Daoy (cell line): ENCODE data around the gene RNLS. TPM values are rescaled to one million over a fixed set of nuclear protein-coding genes. Genes with fewer than 3 reads are reported as not detected.

Source experiments
- DNase-seq: peaks from one replicate; pipeline ENCODE4 v3.0.0-alpha.2; 2015; ENCODE audit warnings: low read depth
- total RNA-seq: library from RNA; depleted of rRNA; stranded (reverse); fragments of >200 nt; shearing (Covaris generic); gene quantifications from 2 replicates; pipeline ENCODE4 v1.2.3, GENCODE V29; 2014

The RNLS gene
- total RNA-seq, 1 experiment from 2014 or later, result 13.9 TPM

DNA sequence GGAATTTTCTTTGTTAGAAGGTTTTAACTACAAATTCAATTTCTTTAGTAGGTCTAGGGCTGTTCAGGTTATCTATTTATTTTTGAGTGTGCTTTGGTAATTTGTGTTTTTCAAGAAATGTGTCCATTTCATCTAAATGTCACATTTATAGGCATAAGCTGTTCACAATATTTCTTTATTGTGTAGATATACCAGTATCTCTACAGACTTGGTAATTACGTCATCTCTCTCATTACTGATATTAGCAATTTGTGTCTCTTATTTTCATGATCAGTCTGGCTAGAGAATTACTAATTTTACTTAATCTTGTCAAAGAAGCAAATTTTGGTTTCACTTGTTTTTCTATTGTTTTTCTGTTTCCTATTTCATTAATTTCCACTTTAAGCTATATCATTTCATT lies 152.0 kb downstream of the RNLS start:
- no peak for DNase-seq

DNA sequence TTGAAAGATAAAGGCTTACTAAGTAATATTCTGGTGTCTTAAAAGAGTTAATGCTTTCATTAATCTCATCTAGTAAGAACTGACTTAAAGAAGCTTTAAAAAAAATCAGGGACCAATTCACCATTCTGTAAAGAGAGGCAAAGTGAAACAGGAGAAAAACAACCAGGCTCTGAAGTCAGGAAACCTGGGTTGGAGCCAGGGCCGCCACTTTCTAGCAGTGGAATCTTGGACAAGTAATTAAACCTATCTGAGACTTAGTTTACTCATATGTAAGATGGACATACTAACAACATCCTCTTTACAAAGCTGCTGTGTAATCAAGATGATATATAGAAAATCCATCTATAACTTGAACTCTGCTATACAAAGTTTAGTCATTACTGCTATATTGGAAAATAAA lies 154.1 kb downstream of the RNLS start:
- no peak for DNase-seq

DNA sequence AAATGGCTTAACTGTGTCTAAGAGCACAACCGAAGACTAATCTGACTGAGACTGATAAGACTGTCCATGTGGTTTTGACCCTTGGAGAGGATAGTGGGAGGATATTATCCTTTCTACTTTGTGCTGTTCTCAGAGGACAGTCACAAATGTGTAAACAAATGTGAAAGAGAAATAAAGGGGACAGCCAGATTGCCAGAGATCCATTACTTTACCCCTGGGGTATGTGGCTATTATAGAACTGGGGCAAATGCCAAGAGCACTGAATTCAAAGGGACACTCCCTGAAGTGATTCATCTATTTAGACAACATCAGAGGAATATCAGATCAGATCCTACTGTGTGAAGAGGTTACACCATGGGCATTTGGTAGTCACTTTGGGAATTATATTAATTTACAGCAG lies 154.7 kb downstream of the RNLS start:
- DNase-seq, result peak; percentile 48

DNA sequence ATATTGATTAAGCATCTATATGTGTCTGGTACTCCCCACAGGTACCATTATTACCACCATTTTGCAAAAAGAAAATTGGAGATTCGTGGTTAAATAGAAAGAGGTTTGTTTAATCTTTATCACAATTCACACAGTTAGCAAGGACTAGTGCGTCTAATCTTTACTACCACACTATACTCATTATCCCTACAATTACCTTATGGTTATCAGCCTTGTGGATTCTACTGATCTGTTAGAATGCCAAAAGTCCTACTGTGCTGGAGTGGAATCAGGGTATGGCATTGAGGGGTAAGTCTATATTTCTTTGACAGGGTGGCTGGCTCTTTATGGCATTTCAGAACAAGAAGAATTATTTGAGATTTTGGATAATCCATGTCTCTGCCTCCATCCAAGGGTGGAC lies 156.1 kb downstream of the RNLS start:
- DNase-seq, result no peak

DNA sequence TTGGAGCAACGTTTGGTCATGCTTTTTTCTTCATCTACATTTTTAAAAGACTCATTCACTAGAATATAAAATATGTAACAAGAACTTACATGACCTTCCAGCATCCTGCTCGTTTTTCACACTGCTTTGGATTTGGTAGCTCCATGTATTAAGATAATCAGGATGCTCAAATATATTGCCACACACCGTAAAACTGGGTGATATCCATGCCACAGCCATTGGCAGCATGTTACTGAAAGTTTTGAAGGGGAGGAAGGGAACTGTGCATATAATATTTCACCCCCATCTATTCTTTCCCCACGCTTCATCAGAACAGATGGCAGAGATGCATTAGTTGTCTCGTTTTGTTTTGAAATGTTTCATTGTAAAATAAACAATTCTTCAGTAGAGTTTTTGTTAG lies 158.2 kb downstream of the RNLS start:
- no peak for DNase-seq

DNA sequence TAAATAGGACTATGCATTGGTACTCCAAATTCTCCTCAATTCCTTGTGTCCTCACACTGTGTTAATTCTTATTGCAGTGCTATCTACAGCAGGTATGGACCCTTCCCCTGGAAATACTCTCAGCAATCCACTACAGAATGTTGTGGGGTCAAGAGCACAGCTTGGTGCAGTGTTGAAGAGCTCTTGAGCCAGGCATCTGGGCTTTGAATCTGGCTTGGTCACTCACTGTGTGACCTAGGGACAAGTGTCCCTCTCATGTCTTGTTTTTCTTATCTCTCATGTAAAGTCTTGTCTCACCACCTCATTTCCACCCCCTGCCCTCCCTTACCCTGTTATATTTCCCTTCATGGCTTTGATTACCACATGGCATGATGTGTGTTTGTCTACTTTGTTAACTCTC lies 159.4 kb downstream of the RNLS start:
- DNase-seq, result no peak

DNA sequence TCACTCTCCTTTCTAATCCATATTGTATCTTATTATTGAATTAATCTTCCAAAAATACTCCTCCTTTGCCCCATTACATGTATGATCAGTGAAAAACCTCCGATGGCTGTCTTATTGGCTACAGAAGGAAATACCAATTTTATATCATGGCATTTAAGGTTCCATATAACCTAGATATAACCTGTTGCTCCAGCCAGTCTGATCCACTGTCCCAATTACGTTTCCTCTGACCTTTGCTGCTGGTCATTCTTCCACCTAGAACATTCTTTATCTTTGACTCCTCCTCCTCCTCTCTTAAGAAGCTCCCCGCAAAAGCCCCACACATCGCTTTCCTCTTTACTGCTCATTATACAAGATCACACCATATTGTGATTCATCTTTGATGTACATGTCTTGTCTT lies 161.5 kb downstream of the RNLS start:
- DNase-seq, result no peak

DNA sequence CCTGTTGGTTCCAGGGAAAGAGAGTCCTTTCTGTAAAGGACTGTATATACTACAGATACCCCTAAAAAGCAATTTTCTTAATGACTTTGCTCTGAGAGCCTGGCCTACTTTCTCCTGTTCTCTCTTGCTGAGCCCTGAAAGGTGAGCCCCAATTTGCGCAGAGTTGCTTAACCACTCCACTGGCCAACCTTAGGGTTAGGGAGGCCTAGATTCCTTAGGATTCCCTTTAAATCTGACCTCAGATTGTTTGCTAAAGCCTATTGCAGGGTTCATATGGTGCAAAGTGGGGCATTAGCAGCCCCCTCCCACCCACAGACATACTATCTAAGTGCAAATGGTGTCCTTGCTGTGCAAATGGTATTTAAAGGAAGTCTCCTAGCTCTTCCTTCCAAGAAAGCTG lies 164.2 kb downstream of the RNLS start:
- DNase-seq, result no peak

DNA sequence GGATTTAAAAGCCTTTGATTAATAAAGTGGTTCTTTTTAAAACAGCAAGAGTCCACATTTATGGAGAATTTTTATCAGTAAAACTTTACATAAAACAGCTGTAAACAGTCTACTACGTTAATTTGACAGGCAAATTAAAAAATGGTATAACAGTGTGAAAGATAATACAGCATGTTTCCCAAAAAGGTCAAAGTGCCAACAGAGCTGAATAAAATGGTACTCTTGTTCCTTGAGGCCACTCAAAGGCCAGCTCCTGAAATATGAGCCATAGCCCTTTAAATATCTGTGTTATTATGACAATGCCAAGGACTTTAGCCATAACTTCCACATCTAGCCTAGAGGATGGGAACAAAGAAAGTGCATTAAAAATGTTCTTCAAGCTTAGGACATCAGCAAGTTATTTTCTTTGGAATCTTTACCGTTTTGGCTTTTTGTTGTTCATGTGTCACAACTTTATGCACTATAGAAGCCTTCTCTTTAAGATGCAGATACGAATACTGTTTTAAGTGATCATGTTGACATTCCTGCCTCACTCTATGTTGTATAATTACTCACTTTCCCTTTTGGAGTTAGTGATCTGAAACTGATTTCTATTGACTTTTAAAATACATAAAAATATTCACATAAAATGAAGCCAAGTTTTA lies 165.6 kb downstream of the RNLS start:
- DNase-seq, result no peak

DNA sequence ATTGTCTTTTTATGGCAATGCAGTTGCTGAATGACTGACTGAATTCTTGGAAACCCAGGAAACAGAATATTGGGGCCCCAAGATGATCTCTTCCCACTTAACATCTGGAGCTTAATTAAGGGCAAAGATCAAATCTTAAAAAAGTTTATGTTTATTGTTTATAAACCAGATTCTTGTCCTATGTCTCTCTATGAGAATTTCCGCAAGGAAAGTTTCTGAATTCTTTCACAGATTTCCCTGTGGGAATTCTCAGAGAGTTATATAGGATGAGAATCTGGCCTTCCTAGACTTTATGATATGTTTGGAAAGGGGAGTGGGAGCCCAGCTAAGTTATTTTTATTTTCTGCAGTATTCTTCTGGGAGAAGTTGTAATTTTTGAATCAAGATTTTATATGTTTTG lies 166.3 kb downstream of the RNLS start:
- no peak for DNase-seq

DNA sequence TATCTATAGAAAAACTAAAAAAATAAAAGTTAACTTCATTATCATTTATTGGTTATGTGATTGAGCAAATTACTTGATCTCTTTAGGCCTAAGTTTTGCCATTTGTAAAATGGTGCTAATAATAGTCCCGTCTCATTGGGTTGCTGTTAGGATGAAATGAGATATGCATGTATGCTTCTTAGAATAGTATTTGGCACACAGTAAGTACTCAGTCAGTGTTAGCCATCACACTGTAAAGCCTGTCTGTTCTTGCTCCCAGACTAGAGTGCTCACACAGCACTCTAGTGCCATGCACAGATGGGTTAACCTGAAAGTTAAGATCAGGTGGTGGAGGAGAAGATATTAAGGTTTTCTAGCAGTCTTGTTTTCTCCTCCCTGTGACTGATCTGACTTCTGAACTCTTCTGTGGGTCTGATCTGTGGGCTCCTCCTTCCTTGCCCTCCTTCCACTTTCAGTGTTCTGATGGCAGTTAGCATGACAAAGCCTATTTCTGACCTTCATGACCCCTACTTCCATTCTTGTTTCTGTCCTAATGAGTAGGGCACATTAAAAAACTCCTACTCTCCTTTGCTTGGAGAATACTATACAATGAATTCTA lies 167.5 kb downstream of the RNLS start:
- DNase-seq, result no peak

DNA sequence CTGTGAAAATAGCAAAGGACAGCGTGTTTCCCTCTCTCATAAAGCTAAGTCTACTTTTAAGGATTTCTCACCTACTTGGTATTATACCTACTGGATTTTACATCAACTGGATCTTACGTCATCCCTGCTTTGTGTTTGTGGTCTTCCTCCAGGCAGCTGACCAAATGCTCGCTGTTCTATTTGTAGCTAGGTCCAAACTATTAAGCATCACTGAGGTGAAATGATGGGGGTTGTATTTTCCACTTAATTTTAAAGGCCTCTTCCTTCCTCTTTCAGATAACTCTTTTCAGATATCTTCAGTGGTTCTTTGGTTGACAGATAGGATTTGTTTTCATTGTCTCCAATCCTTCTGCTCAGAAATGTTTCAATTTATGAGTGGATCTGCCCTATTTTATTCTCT lies 169.7 kb downstream of the RNLS start:
- no peak for DNase-seq

DNA sequence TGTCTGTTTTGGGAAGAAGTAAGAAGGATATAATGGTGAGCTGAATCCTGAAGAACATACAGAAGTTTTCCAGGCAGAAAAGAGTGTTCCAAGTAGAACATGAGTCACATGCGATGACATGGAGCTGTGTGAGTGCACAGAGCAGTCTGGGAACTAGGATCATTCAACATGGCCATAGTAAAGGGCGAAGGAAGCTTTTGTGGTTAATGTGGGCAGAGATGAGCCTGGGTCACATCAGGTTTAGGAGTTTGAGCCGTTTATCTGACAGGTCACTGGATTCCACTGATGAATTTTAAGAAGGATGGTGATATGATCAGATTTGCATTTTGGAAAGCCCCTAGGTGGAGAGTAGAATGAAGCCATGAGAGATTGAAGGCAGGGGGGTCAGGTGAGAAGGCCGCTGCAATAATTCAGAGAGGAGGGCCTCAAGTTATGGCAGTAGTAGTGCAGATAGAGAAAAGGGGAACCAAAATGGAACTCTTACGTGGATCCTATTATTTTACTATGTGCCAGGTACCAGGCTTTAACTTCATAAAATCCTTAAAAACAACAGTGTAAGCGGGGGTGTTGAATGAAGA lies 171.3 kb downstream of the RNLS start:
- DNase-seq, result peak; percentile 8

DNA sequence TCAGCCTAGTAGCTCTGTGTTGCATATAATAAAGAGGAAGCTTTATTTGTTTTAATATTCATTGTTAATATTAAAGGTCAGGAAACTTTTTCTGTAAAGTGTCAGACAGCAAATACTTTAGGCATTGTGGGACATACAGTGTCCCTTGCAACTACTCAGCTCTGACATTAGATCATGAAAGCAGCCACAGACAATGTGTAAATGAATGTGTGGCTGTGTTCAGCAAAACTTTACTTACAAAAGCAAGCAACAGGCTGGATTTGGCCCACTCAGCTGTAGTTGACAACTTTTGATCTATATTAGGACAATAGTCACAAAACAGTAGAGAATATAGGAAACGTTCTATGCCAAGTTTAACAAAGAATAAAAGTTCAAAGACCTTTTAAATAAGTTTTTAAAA lies 173.3 kb downstream of the RNLS start:
- no peak for DNase-seq

DNA sequence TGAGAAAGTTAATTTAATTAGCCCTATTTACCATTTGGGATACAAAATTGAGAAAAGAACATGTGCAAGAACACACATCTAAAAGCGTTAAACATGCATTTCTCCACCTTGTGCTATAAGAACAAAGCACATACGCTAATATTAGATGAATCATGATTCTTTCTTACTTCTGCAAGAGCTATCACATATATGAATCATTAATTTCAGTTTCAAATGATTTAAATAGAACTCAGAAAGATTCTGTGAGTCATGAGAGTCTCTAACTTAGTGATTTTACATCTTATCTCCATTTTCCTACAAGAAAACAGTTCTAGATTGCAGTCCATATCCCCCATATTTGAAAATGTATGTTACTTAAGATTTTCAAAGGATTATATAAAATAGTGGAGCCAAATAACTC lies 173.9 kb downstream of the RNLS start:
- no peak for DNase-seq

DNA sequence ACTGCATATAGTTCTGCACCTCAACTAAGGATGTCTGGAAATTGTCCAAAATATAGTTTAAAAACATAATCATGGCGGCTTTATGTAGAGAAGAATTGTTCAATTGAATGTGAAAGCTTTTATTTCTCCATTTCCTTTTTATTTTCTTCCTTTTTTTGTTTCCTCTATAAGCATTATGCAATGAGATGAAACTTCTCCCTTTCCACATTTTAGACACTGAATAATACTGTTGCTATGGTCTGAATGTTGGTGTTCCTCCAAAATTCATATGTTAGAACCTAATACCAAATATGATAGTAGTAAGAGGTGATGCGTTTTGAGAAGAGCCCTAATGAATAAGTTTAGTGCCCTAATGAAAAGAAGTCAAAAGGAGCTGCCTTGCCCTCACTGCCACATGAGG lies 175.0 kb downstream of the RNLS start:
- DNase-seq, result no peak

DNA sequence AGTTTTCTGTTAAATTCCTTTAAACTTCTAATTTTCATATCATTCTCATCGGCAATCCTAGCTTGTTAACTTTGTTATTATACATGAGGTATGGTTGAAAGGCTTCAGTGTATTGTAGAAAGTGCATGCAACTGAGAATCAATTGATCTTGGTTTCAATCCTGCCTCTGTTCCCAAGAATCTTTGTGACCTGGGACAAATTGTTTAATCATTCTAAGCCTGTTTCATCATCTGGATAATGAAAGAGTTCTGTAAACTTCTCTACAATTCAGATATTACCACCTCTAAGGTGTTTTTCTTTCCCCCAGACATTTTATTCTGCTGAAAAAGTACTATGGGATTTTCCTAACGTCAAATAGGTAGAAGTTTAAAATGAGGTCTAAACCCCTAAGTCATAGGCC lies 179.0 kb downstream of the RNLS start:
- DNase-seq, result no peak

DNA sequence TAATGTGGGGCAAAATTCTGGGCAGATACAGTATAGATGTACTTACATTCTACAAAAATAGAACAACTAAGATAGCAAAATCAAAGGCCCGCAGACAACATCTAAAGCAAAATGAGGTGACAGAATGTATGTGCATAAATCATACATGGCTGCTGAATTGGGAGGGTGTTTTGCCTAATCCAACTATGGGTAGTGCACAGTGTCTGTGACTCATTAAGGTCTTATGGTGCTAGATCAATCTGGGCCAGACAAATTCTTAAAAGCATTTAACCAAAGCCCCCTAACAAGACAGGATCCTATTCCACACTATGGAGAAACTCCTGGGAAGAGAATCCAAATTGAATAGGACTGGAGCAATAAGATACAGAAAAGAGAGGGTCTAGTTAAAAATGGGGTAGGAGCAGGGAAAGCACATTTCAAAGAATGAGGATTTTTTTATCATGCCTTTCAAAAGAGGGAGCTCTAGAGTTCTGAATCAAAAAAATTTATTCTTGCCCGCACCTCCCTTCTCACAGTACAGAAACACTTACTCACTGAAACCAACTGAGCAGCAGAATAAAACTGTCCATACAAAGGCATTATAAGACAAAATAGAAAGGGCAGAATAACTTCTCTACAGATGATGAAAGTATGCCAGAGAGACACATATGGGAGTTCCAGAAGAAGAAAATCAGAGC lies 181.3 kb downstream of the RNLS start:
- DNase-seq, result no peak

DNA sequence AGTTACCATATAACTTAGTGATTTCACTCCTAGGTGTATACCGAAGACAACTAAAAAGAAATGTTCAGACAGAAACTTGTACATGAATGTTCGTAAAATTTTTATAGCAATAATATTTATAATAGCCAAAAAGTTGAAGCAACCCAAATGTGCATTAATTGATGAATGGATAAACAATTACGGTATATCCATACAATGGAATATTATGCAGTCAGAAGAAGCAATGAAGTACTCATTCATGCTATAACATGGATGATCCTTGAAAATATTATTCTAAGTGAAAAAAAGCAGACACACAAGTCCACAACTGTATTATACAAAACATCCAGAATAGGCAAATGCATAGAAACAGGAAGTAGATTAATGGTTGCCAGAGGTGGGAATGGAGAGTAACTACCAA lies 183.9 kb downstream of the RNLS start:
- no peak for DNase-seq

DNA sequence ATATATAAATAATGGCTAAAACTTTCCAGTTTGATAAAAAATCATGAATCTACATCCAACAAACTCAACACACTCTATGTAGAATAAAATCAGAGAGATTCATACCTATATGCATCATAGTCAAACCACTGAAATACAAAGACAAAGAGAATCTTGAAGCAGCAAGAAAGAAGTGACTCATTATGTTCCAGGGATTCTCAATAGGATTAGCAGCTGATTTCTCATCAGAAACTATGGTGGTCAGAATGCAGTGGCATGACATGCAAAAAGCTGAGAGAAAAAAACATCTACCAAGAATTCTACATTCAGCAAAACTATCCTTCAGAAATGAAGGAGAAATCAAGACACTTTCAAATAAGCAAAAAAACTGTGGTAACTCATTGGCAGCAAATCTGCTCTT lies 187.4 kb downstream of the RNLS start:
- DNase-seq, result no peak

DNA sequence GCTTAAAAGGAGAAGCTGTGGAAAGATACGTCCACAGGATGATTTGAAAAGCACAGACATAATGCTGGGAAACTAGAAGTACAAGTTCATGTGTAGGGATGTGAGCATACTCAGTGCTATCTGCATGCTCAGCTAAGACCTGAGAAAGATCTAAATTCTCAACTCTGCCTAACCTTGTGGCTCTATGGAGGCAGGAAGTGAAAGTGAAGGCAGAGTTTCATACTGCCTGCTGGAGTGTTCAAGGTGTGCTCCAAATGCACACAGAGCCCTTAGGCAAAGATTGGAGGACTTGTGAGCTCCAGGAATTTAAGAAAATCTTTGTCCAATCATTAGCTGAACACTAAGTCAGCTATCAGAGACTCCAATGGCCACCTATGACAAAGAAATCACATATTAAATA lies 190.9 kb downstream of the RNLS start:
- no peak for DNase-seq

DNA sequence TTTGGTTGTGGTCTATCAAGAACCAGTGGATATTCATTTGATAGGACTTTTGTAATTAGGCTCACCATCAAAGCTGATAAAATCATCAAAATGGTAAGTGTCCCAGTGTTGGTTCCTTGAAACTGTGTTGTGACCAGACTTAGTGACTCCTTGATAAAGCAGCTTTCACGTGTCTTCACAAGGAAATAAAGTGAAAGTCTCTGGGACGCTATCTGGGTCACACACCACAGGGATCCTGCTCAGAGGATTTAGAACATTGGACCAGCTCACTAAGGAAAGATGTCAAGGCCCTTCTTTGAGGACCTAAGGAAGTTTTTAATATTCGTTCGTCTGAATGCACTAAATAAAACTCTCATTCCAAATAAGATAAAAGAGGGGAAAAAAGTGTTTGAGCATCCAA lies 193.1 kb downstream of the RNLS start:
- no peak for DNase-seq

DNA sequence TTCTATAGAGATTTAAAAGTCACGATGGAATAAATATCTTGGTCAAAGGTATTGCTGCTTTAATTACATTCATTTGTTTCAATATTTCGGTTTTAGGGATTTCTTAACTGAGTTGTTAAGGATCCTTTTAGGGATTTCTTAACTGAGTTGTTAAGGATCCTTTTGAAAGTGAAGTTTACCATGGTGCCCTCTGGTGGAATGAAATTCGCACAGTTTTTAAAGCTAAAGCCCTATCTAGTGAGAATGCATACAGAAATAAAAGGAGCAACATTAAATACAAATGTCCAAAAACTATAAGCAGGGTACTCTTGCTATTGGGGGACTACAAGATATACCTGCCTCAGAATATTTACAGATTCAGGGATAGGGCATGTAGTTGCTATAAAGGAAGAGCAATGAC lies 193.7 kb downstream of the RNLS start:
- DNase-seq, result peak; percentile 22
